Measurements from ENCODE around the gene PBX1. TPM values are rescaled to one million over a fixed set of nuclear protein-coding genes. Genes with fewer than 3 reads are reported as not detected.

The PBX1 gene
- total and polyA plus RNA-seq, 2 of the 4 experiments (the other 2 are of a cell fraction) = 13.9 to 17.9 TPM

GRCh38 chr1:164685266-164686035 lies 126.5 kb downstream of the PBX1 start:
- H3K36me3 ChIP-seq (ENCODE audit: control insufficient read depth, insufficient read depth, low read length) = peaks cover 3% of the 10 kb centered on the region; the same call in 1 of the 2 replicates
- intact Hi-C loops (cut with micrococcal nuclease) (no loop called here), dilution Hi-C loops (cut with HindIII; ENCODE audit: low sequenced_read_pairs, unreplicated experiment) (no loop called here), in situ Hi-C loops (cut with MboI; ENCODE audit: low sequenced_read_pairs) (no loop called here)
- BruUV-seq (replicated peaks) = no TSS peak
- no peak overlapping the region for H2AK9ac ChIP-seq (replicated peaks; ENCODE audit: low read depth, low read length, poor library complexity)
- no peak overlapping the region for H3K14ac ChIP-seq (replicated peaks; ENCODE audit: low read depth, low read length)
- H3K4me3 ChIP-seq (ENCODE audit: insufficient read depth, low read depth, low read length) = no peak overlapping the region
- no peaks in the 10 kb centered on the region for H4K20me1 ChIP-seq (ENCODE audit: insufficient read depth, low read length)
- no peak overlapping the region for H3K9ac ChIP-seq (ENCODE audit: low read depth, low read length)
- no peak; the same call in 1 of the 2 replicates for ATAC-seq (ENCODE audit: low read depth)
- H3K18ac ChIP-seq (ENCODE audit: low read depth, low read length) = no peak overlapping the region
- no peak overlapping the region for H4K5ac ChIP-seq (ENCODE audit: low read depth, low read length)
- no peak overlapping the region for H2BK120ac ChIP-seq (ENCODE audit: low read depth, low read length)
- H3K79me1 ChIP-seq (ENCODE audit: low read depth in 1 of 2, low read length in 2 of 2) = no peaks in the 10 kb centered on the region
- DNase-seq = no peak
- no peak overlapping the region for H4K91ac ChIP-seq (ENCODE audit: insufficient read depth, low read depth, low read length)
- WGBS, 2 experiments (ENCODE audit: extremely low coverage in 2 of 2, insufficient read length in 1 of 2) = no CpG with 5 or more reads among the region's 3 CpGs
- POLR2A ChIA-PET (ENCODE audit: unreplicated experiment) = no interaction called here
- H3K4me1 ChIP-seq (ENCODE audit: control insufficient read depth, insufficient read depth, low read length) = no peaks in the 10 kb centered on the region; the same call in 1 of the 2 replicates
- H3K23ac ChIP-seq (ENCODE audit: low read depth, low read length) = no peak overlapping the region
- no peak overlapping the region for H2BK20ac ChIP-seq (ENCODE audit: low read depth, low read length)
- H3K27ac ChIP-seq (ENCODE audit: insufficient read depth, low read length) = no peak overlapping the region
- TF ChIP-seq RFX5 (IDR thresholded peaks at IDR 0.05; ENCODE audit: low read depth, low read length) = no peak
- TF ChIP-seq MAZ (IDR thresholded peaks at IDR 0.05; ENCODE audit: borderline replicate concordance, low read depth, low read length) = no peak
- no peaks in the 10 kb centered on the region for H3K27me3 ChIP-seq (ENCODE audit: control insufficient read depth, insufficient read depth, low read length)
- no peak overlapping the region for H3K4ac ChIP-seq (ENCODE audit: low read depth, low read length)
- H3K4me2 ChIP-seq (ENCODE audit: low read depth, low read length) = no peak overlapping the region
- CTCF ChIA-PET = interaction anchor here (0.6 kb wide), 1 partner anchor 210 kb away, joined by 3 read pairs; no protein-coding TSS in a partner anchor
- H3K9me1 ChIP-seq (ENCODE audit: insufficient read depth, low read length) = no peaks in the 10 kb centered on the region
- no peaks in the 10 kb centered on the region for H3K9me3 ChIP-seq (ENCODE audit: control insufficient read depth, insufficient read depth, low read length)
- H2BK5ac ChIP-seq (ENCODE audit: low read depth, low read length, poor library complexity, severe bottlenecking) = no peak overlapping the region
- no peak overlapping the region for H4K8ac ChIP-seq (ENCODE audit: low read depth in 2 of 2, low read length in 2 of 2)
- H3K56ac ChIP-seq (ENCODE audit: extremely low read depth, insufficient read depth, low read length) = no peak overlapping the region
- H2BK15ac ChIP-seq (ENCODE audit: low read depth, low read length) = no peak overlapping the region
- H2AK5ac ChIP-seq (ENCODE audit: low read depth, low read length) = no peak overlapping the region
- no peak overlapping the region for H2AFZ ChIP-seq (replicated peaks; ENCODE audit: low read length, poor library complexity)
